Lung (tissue), 12 donors: ENCODE data around the gene MT3. TPM values are rescaled to one million over a fixed set of nuclear protein-coding genes. Genes with fewer than 3 reads are reported as not detected.

Experiments
- ATAC-seq: fragments of 200-7000 bp; cut with Tn5 transposase; one replicate; pipeline ENCODE4 v1.9.1; 2020; ENCODE audit warnings: moderate number of reproducible peaks; ENCODE audit not compliant: insufficient read depth, low FRiP score
- DNase-seq, 3 donors: peaks; one replicate each; pipeline ENCODE4 v3.0.0-alpha.2; 2013 to 2017
- H3K27ac ChIP-seq, 2 donors: one replicate each; pipeline ENCODE4 v1.5.1; 2013; ENCODE audit warnings: mild to moderate bottlenecking in 2 of 2, moderate library complexity in 2 of 2, control low read depth in 1 of 2, inconsistent platforms in 1 of 2, low read depth in 1 of 2, low read length in 1 of 2
- H3K27me3 ChIP-seq, 3 donors: one replicate each; pipeline ENCODE4 v1.5.1; 2013; ENCODE audit warnings: low read length in 2 of 3; ENCODE audit not compliant: control insufficient read depth in 3 of 3, insufficient read depth in 3 of 3
- H3K36me3 ChIP-seq, 4 donors: one replicate each; pipeline ENCODE4 v1.5.1; 2013; ENCODE audit warnings: low read length in 4 of 4, mild to moderate bottlenecking in 1 of 4, moderate library complexity in 1 of 4; ENCODE audit not compliant: control insufficient read depth in 4 of 4, insufficient read depth in 4 of 4
- H3K4me1 ChIP-seq, 5 donors: one replicate each; pipeline ENCODE4 v1.5.1; 2013; ENCODE audit warnings: low read length in 5 of 5, mild to moderate bottlenecking in 2 of 5, moderate library complexity in 1 of 5; ENCODE audit not compliant: control insufficient read depth in 5 of 5, insufficient read depth in 5 of 5
- H3K4me3 ChIP-seq: one replicate; pipeline ENCODE4 v1.5.1; 2013; ENCODE audit warnings: mild to moderate bottlenecking, control low read depth, moderate library complexity
- H3K9ac ChIP-seq, 2 donors: one replicate each; pipeline ENCODE4 v1.5.1; 2013; ENCODE audit warnings: low read length in 2 of 2, control low read depth in 1 of 2; ENCODE audit not compliant: insufficient read depth in 1 of 2
- H3K9me3 ChIP-seq, 4 donors: one replicate each; pipeline ENCODE4 v1.5.1; 2013; ENCODE audit warnings: low read length in 3 of 4, mild to moderate bottlenecking in 1 of 4, moderate library complexity in 1 of 4; ENCODE audit not compliant: control insufficient read depth in 4 of 4, insufficient read depth in 3 of 4
- CTCF ChIP-seq: IDR thresholded peaks from 2 replicates; pipeline ENCODE4 v1.5.1; 2012; ENCODE audit warnings: mild to moderate bottlenecking; ENCODE audit errors: control extremely low read depth, extremely low read depth
- WGBS, 2 donors: extraction: QIAGEN DNeasy Blood & Tissue Kit; methylation state at CpG; one replicate each; pipeline ENCODE4 v1.1.7; 2013; 5-methylcytosine and 5-hydroxymethylcytosine counted together
- polyA plus RNA-seq, 2 donors: library from polyadenylated mRNA; stranded (reverse); fragments of 200-250 nt; gene quantifications; one replicate each; pipeline ENCODE4 v1.2.1, GENCODE V29; 2013
- total RNA-seq, 2 donors: library from RNA; depleted of rRNA in 1 of 2; stranded (reverse); fragments of >200 nt in 1 of 2; gene quantifications; one replicate each; pipeline ENCODE4 v1.2.1, GENCODE V29; 2014 to 2021
- donor health status: control.
- donor health status: control.
- donor health status: Bipolar disorder and iron deficiency.
- donor health status: healthy.
- donor health status: DM: yes; HTN: yes; CAD: no.

Gene MT3
- total and polyA plus RNA-seq, 4 donors: 1.3 to 4.4 TPM; not detected in 2

GRCh38 chr16:56606476-56607108 is 17.3 kb downstream of the MT3 start:
- Histone ChIP-seq H3K9me3 (no peaks in the 10 kb centered on the region), H3K27ac (peak overlapping the region; percentile 88 to 97), H3K4me3 (no peak overlapping the region)

GRCh38 chr16:56607109-56607618 is 17.8 kb downstream of the MT3 start:
- Histone ChIP-seq H3K9ac (peak overlapping the region in 1 of 2 donors; percentile 38), H3K36me3 (no peaks in the 10 kb centered on the region), H3K9me3 (no peaks in the 10 kb centered on the region), H3K27ac (peak overlapping the region; percentile 88 to 97), H3K4me3 (no peak overlapping the region), H3K27me3 (peaks cover 0 to 8% (median 0%) of the 10 kb centered on the region in 3 donors), H3K4me1 (peaks cover 9 to 55% (median 31%) of the 10 kb centered on the region in 5 donors)
- WGBS, 2 donors: 24 to 38% methylated on average over 14 of the region's 14 CpGs
- DNase-seq (peak; percentile 91 to 93 (median 92)), ATAC-seq (peak; percentile 25)
- TF ChIP-seq CTCF: no peak

More at GRCh38 chr16:56606476-56607108, 17.3 kb downstream of the MT3 start:
- 36 to 62% methylated on average over 8 of the region's 8 CpGs for WGBS, 2 donors
- Histone ChIP-seq H3K27me3 (peaks cover 0 to 6% (median 0%) of the 10 kb centered on the region in 3 donors), H3K36me3 (no peaks in the 10 kb centered on the region), H3K9ac (peak overlapping the region in 1 of 2 donors; percentile 38), H3K4me1 (peaks cover 9 to 55% (median 30%) of the 10 kb centered on the region in 5 donors)
- ATAC-seq: no peak
- peak; percentile 86 to 98 (median 98) for DNase-seq
- no peak for TF ChIP-seq CTCF

- no peak for ATAC-seq
- 52 to 53% methylated on average over 2 of the region's 2 CpGs for WGBS, 2 donors
- no peak for DNase-seq
- H3K27me3 ChIP-seq: peaks cover 0 to 8% (median 0%) of the 10 kb centered on the region in 3 donors
- H3K9ac ChIP-seq: peak overlapping the region in 1 of 2 donors; percentile 71
- TF ChIP-seq CTCF: no peak
- H3K9me3 ChIP-seq: no peaks in the 10 kb centered on the region
- H3K4me3 ChIP-seq: peak overlapping the region; percentile 4
- H3K4me1 ChIP-seq: peaks cover 9 to 55% (median 31%) of the 10 kb centered on the region in 5 donors
- peak overlapping the region; percentile 88 to 97 for H3K27ac ChIP-seq
- no peaks in the 10 kb centered on the region for H3K36me3 ChIP-seq
These were observed 18.3 kb downstream of the MT3 start for GRCh38 chr16:56607675-56608042.
